Nephron (organoid): Measurements from ENCODE around the gene MACROD2.

Experiments used
- H3K27ac Mint-ChIP-seq, 3 experiments: 2 replicates each; pipeline ENCODE4 v1.8.0; 2020; ENCODE audit warnings: mixed read lengths in 3 of 3, mild to moderate bottlenecking in 2 of 3, moderate library complexity in 1 of 3
- H3K27me3 Mint-ChIP-seq: 2 replicates; pipeline ENCODE4 v1.8.0; 2021; ENCODE audit warnings: low read depth, mild to moderate bottlenecking, moderate library complexity, mixed read lengths
- H3K36me3 Mint-ChIP-seq: 2 replicates; pipeline ENCODE4 v1.8.0; 2020; ENCODE audit warnings: low read depth, mixed read lengths
- H3K4me1 Mint-ChIP-seq: 2 replicates; pipeline ENCODE4 v1.8.0; 2020; ENCODE audit warnings: mixed read lengths
- H3K4me3 Mint-ChIP-seq, 3 experiments: 2 replicates each; pipeline ENCODE4 v1.8.0; 2020; ENCODE audit warnings: mild to moderate bottlenecking in 3 of 3, mixed read lengths in 3 of 3, moderate library complexity in 2 of 3
- H3K9me3 Mint-ChIP-seq: 2 replicates; pipeline ENCODE4 v1.8.0; 2020; ENCODE audit warnings: mixed read lengths
- TF ChIP-seq, protein P1 (sequence below), 3 experiments: fragments of 200-600 bp; sonication (generic); IDR thresholded peaks; one replicate each; pipeline ENCODE4 v1.5.0; 2021; ENCODE audit warnings: antibody characterized with exemption in 3 of 3; ENCODE audit not compliant: unreplicated experiment in 3 of 3

Gene MACROD2

DNA sequence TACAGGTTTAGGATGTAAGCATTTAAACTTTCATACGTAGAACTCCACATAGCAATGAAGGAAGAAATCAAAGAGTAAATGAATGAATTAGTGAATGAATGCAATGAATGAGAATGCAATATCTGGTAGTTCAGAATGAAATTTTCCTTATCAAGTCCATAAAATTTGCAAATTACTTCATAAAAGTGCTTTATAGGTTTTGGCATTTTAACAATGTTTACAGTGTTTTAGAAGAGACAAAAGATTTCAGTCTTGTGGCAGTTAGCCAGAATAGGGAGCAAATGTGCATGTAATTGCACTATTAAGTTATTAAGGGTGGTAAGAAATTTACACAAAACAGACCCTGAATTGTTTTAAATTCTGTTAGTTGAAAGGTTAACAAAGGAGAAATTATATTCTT is 1081.5 kb downstream of the MACROD2 start:
- no peaks in the 10 kb centered on the region for H3K36me3 Mint-ChIP-seq
- H3K27ac Mint-ChIP-seq: peak overlapping the region in 1 of 3 experiments; percentile 64
- no peaks in the 10 kb centered on the region for H3K27me3 Mint-ChIP-seq
- TF ChIP-seq, protein P1, sequence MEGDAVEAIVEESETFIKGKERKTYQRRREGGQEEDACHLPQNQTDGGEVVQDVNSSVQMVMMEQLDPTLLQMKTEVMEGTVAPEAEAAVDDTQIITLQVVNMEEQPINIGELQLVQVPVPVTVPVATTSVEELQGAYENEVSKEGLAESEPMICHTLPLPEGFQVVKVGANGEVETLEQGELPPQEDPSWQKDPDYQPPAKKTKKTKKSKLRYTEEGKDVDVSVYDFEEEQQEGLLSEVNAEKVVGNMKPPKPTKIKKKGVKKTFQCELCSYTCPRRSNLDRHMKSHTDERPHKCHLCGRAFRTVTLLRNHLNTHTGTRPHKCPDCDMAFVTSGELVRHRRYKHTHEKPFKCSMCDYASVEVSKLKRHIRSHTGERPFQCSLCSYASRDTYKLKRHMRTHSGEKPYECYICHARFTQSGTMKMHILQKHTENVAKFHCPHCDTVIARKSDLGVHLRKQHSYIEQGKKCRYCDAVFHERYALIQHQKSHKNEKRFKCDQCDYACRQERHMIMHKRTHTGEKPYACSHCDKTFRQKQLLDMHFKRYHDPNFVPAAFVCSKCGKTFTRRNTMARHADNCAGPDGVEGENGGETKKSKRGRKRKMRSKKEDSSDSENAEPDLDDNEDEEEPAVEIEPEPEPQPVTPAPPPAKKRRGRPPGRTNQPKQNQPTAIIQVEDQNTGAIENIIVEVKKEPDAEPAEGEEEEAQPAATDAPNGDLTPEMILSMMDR (IDR thresholded peaks at IDR 0.05; ENCODE audit: unreplicated experiment in 3 of 3): no peak
- no peak overlapping the region for H3K4me3 Mint-ChIP-seq
- H3K9me3 Mint-ChIP-seq: no peaks in the 10 kb centered on the region
- H3K4me1 Mint-ChIP-seq: peaks cover 31% of the 10 kb centered on the region

DNA sequence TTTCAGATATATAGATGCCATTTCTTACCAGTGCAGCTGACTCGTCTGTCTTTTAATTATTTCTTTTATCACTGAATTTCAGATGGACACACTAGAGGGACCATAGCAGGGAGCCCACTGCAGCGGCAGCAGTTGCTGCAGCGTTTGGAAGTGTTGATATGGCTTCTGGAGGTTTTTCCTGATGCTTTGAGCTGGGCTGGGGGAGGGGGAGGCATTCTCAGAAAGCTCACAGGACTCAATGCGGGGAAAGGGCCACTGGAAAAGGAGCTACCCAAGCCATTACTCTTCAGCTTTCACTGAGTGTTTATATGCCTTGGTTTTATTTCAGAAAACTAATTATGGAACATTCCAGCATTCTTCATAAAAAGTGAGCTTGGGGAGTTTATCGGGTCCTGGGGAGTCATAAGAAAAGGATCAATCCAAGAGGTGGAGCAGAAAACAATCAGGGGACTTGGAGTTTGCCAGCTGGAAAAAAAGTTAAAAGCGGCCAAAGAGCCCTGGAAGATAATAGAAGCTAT is 1082.5 kb downstream of the MACROD2 start:
- Mint-ChIP-seq H3K4me1 (peaks cover 21% of the 10 kb centered on the region), H3K9me3 (no peaks in the 10 kb centered on the region), H3K4me3 (no peak overlapping the region), H3K27me3 (no peaks in the 10 kb centered on the region), H3K27ac (peak overlapping the region; percentile 16 to 64 (median 26)), H3K36me3 (no peaks in the 10 kb centered on the region)
- TF ChIP-seq, protein P1 (IDR thresholded peaks at IDR 0.05; ENCODE audit: unreplicated experiment in 3 of 3): no peak

- H3K4me1 Mint-ChIP-seq: peaks cover 15% of the 10 kb centered on the region
- H3K27ac Mint-ChIP-seq: no peak overlapping the region
- no peaks in the 10 kb centered on the region for H3K9me3 Mint-ChIP-seq
- H3K4me3 Mint-ChIP-seq: no peak overlapping the region
- no peaks in the 10 kb centered on the region for H3K36me3 Mint-ChIP-seq
- TF ChIP-seq, protein P1 (IDR thresholded peaks at IDR 0.05; ENCODE audit: unreplicated experiment in 3 of 3): no peak
- no peaks in the 10 kb centered on the region for H3K27me3 Mint-ChIP-seq
Measured at GRCh38 chr20:15079594-15080340, 1084.5 kb downstream of the MACROD2 start.

DNA sequence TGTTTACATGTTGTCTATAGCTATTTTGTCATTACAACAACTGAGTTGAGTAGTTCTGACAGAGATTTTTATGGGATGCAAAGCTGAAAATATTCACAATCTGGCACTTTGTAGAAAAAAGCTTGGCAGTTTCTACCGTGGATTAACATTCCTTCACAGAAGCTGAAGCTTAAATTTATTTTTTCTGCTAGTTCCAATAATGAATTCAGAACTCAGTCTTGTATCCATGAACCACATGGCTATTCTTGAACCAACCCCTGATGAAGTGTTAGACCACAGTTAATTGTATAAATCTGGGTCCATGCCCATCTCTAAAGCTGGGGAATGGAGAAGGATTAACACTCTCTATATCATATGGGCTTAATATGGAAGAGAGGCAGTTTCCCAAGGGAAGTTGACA is 1085.9 kb downstream of the MACROD2 start:
- TF ChIP-seq, protein P1 (IDR thresholded peaks at IDR 0.05; ENCODE audit: unreplicated experiment in 3 of 3): no peak
- Mint-ChIP-seq H3K4me1 (peaks cover 15% of the 10 kb centered on the region), H3K27ac (no peak overlapping the region), H3K36me3 (no peaks in the 10 kb centered on the region), H3K9me3 (no peaks in the 10 kb centered on the region), H3K4me3 (no peak overlapping the region), H3K27me3 (no peaks in the 10 kb centered on the region)

DNA sequence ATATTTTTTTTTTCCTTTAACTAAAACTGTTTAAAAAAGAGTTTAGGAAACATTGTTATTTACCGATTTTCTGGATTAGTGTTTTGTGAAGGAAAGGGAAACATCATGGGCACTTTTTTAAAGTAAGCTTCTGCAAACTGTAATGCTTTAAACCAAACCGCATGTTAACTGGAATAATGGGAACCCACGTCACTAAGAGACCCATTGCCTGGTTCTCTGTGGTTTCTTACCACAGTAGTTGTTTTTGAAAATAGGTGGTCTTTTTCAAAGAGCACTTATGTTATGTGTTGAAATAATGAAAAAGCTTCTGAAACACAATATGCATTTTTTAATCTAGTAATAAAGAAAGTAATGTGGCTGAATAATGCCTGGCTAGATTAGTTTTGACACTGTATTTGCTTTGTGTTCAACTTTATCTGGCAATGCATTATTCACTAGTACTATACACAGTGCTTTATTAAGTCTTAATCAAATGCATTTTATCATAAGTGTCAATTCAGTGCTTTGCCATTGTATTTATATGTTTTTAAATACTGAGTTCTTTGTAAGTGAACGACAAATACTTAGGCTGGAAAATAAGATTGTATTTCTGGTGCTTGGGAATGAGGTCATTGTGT is 1096.2 kb downstream of the MACROD2 start:
- Mint-ChIP-seq H3K4me1 (no peaks in the 10 kb centered on the region), H3K4me3 (no peak overlapping the region), H3K9me3 (no peaks in the 10 kb centered on the region), H3K36me3 (no peaks in the 10 kb centered on the region), H3K27me3 (no peaks in the 10 kb centered on the region), H3K27ac (no peak overlapping the region)
- TF ChIP-seq, protein P1 (IDR thresholded peaks at IDR 0.05; ENCODE audit: unreplicated experiment in 3 of 3): no peak
